Kidney epithelial cell (primary cell): ENCODE results near the gene HDAC1. TPM values are rescaled to one million over a fixed set of nuclear protein-coding genes. Genes with fewer than 3 reads are reported as not detected.
"Not testable (repeated sequence)": the region's sequence is repeated elsewhere in the genome, so short reads cannot be mapped to it uniquely, and the experiment has no call there.

Experiments
- DNase-seq: peaks from one replicate; pipeline ENCODE4 v3.0.0-alpha.2; 2010; ENCODE audit warnings: low read depth
- H3K27me3 ChIP-seq: 2 replicates; pipeline ENCODE4 v1.6.0; 2011; ENCODE audit warnings: low read length; ENCODE audit not compliant: control insufficient read depth, insufficient read depth
- H3K36me3 ChIP-seq: 2 replicates; pipeline ENCODE4 v1.5.1; 2011; ENCODE audit warnings: low read length; ENCODE audit not compliant: control insufficient read depth, insufficient read depth
- H3K4me3 ChIP-seq: 2 replicates; pipeline ENCODE4 v1.5.1; 2011; ENCODE audit warnings: low read depth, mild to moderate bottlenecking, control low read depth, low read length
- CTCF ChIP-seq: IDR thresholded peaks from 2 replicates; pipeline ENCODE4 v1.5.1; 2011; ENCODE audit warnings: mild to moderate bottlenecking, moderate library complexity, low read length, control low read depth, inconsistent platforms; ENCODE audit not compliant: insufficient read depth, poor library complexity, severe bottlenecking
- total RNA-seq: library from RNA; depleted of rRNA; stranded (reverse); fragments of >200 nt; gene quantifications from 2 replicates; pipeline ENCODE4 v1.2.3, GENCODE V29; 2015

HDAC1 gene
- total RNA-seq, 1 donor from 2014 or later = 85.7 TPM

GRCh38 chr1:32273391-32274208, 18.3 kb upstream of the HDAC1 start:
- Histone ChIP-seq H3K27me3 (peaks cover 17% of the 10 kb centered on the region), H3K36me3 (no peaks in the 10 kb centered on the region), H3K4me3 (no peak overlapping the region)
- TF ChIP-seq CTCF = no peak
- DNase-seq = peak; percentile 56

GRCh38 chr1:32274646-32275340, 17.1 kb upstream of the HDAC1 start:
- H3K36me3 ChIP-seq = no peaks in the 10 kb centered on the region
- H3K27me3 ChIP-seq = peaks cover 17% of the 10 kb centered on the region
- DNase-seq = no peak
- no peak for TF ChIP-seq CTCF
- H3K4me3 ChIP-seq = no peak overlapping the region

- no peaks in the 10 kb centered on the region for H3K36me3 ChIP-seq
- DNase-seq = no peak
- TF ChIP-seq CTCF = no peak
- peaks cover 17% of the 10 kb centered on the region for H3K27me3 ChIP-seq
- no peak overlapping the region for H3K4me3 ChIP-seq
These were observed 16.5 kb upstream of the HDAC1 start for GRCh38 chr1:32275424-32275823.

GRCh38 chr1:32276032-32276782, 15.7 kb upstream of the HDAC1 start:
- DNase-seq = no peak
- peaks cover 17% of the 10 kb centered on the region for H3K27me3 ChIP-seq
- TF ChIP-seq CTCF = no peak

GRCh38 chr1:32284777-32285176, 7.1 kb upstream of the HDAC1 start:
- H3K27me3 ChIP-seq = not testable (repeated sequence)

More at GRCh38 chr1:32276032-32276782, 15.7 kb upstream of the HDAC1 start:
- Histone ChIP-seq H3K4me3 (no peak overlapping the region), H3K36me3 (no peaks in the 10 kb centered on the region)

GRCh38 chr1:32285658-32286057, 6.2 kb upstream of the HDAC1 start:
- TF ChIP-seq CTCF = no peak
- DNase-seq = no peak
- no peaks in the 10 kb centered on the region for H3K36me3 ChIP-seq
- H3K4me3 ChIP-seq = no peak overlapping the region
- H3K27me3 ChIP-seq = no peaks in the 10 kb centered on the region

More at GRCh38 chr1:32284777-32285176, 7.1 kb upstream of the HDAC1 start:
- not testable (repeated sequence) for H3K36me3 ChIP-seq, DNase-seq, H3K4me3 ChIP-seq
